PC-9 (cell line): ENCODE data around the gene TBC1D16. TPM values are rescaled to one million over a fixed set of nuclear protein-coding genes. Genes with fewer than 3 reads are reported as not detected.

Experiments
- BruUV-seq: library from RNA; stranded (reverse); fragments of 400-500 nt; replicated peaks from 2 replicates; lab custom pipeline; 2021; lab: Mats Ljungman, UMichigan
- CTCF ChIA-PET: fragments of 300-600 bp; sonication (Branson Sonifier 250); formaldehyde crosslinking; loops from one replicate; lab custom pipeline; 2022; ENCODE audit warnings: antibody characterized with exemption; lab: Charles Lee
- POLR2A ChIA-PET: fragments of 300-600 bp; sonication (Branson Sonifier 250); formaldehyde crosslinking; loops from one replicate; lab custom pipeline; 2022; ENCODE audit warnings: antibody characterized with exemption; ENCODE audit not compliant: unreplicated experiment; lab: Charles Lee
- DNase-seq, 2 experiments: peaks; one replicate each; pipeline versions ENCODE4 v3.0.0 to v3.0.0-alpha.2; 2015 to 2022; ENCODE audit warnings: mixed read lengths in 1 of 2
- H2AFZ ChIP-seq: fragments of 200-600 bp; sonication (generic); 2 replicates; pipeline ENCODE4 v1.8.1; 2017; ENCODE audit warnings: antibody characterized with exemption
- H3F3A ChIP-seq: fragments of 200-600 bp; sonication (generic); 2 replicates; pipeline ENCODE4 v1.8.1; 2017; ENCODE audit warnings: antibody characterized with exemption, mild to moderate bottlenecking, low read depth; ENCODE audit not compliant: insufficient read depth
- H3K27ac ChIP-seq: fragments of 200-600 bp; sonication (generic); 2 replicates; pipeline ENCODE4 v1.6.1; 2016; ENCODE audit warnings: mixed run types
- H3K27me3 ChIP-seq: fragments of 200-600 bp; sonication (generic); 2 replicates; pipeline ENCODE4 v1.6.1; 2016; ENCODE audit warnings: low read depth, mixed run types; ENCODE audit not compliant: insufficient read depth
- H3K36me3 ChIP-seq: fragments of 200-600 bp; sonication (generic); 2 replicates; pipeline ENCODE4 v1.6.1; 2016; ENCODE audit warnings: low read depth, mixed run types
- H3K4me1 ChIP-seq: fragments of 200-600 bp; sonication (generic); replicated peaks from 2 replicates; pipeline ENCODE4 v1.6.1; 2016; ENCODE audit warnings: mixed run types; ENCODE audit not compliant: insufficient read depth
- H3K4me2 ChIP-seq: fragments of 200-600 bp; sonication (generic); 2 replicates; pipeline ENCODE4 v1.6.1; 2017; ENCODE audit warnings: mixed run types
- H3K4me3 ChIP-seq: fragments of 200-600 bp; sonication (generic); 2 replicates; pipeline ENCODE4 v1.6.1; 2016; ENCODE audit warnings: mixed run types
- H3K79me2 ChIP-seq: fragments of 200-600 bp; sonication (generic); 2 replicates; pipeline ENCODE4 v1.6.1; 2017; ENCODE audit warnings: low read depth, mixed run types
- H3K9me2 ChIP-seq: fragments of 200-600 bp; sonication (generic); 2 replicates; pipeline ENCODE4 v1.8.1; 2017; ENCODE audit warnings: mild to moderate bottlenecking; ENCODE audit not compliant: insufficient read depth
- H3K9me3 ChIP-seq: fragments of 200-600 bp; sonication (generic); 2 replicates; pipeline ENCODE4 v1.8.1; 2016; ENCODE audit warnings: low read depth; ENCODE audit not compliant: insufficient read depth
- H4K20me1 ChIP-seq: fragments of 200-600 bp; sonication (generic); 2 replicates; pipeline ENCODE4 v1.8.1; 2017; ENCODE audit not compliant: insufficient read depth
- EZH2 ChIP-seq: fragments of 200-600 bp; sonication (generic); IDR thresholded peaks from 2 replicates; pipeline ENCODE4 v1.8.0; 2017; ENCODE audit warnings: antibody characterized with exemption, low read depth
- intact Hi-C: fragments of 100-400 bp; cut with micrococcal nuclease; formaldehyde crosslinking; loops from one replicate; pipeline ENCODE4 v1.10.0; 2022; ENCODE audit not compliant: unreplicated experiment
- total RNA-seq: library from RNA; stranded (reverse); gene quantifications from 2 replicates; pipeline ENCODE4 v1.2.3, GENCODE V29; 2021
- TF ChIP-seq, protein P1 (sequence below): fragments of 200-600 bp; sonication (generic); conservative IDR thresholded peaks from 2 replicates; pipeline ENCODE4 v1.6.1; 2017; ENCODE audit warnings: mixed run types, antibody characterized with exemption, mild to moderate bottlenecking, moderate library complexity

TBC1D16 gene
- total RNA-seq, 1 experiment from 2014 or later: 41.7 TPM

DNA sequence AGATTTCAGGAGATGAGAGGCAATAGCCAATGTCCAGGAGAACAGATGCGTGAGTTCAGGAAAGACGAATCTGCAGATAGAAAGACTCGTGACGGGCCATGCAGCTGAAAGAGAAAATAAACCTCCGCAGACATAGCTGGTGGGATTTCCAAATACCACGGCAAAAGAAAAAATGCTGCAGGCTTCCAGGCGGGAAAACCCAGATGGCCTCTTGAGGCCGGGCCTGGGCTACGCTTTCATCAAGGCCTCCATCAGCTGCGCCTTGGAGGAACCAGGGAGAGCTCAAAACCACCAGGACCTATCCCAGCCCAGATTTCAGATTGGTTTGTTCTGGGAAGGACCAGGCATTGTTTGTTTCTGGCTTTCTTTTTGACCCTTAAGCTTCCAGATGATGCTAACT is 17.4 kb upstream of the TBC1D16 start:
- H3K36me3 ChIP-seq: no peaks in the 10 kb centered on the region
- H2AFZ ChIP-seq: no peak overlapping the region
- ChIA-PET POLR2A (no interaction called here), CTCF (no interaction called here)
- no peak overlapping the region for H3K4me3 ChIP-seq
- no peak for DNase-seq
- H3K27ac ChIP-seq: no peak overlapping the region
- intact Hi-C loops: no loop called here
- no peaks in the 10 kb centered on the region for H4K20me1 ChIP-seq
- no peaks in the 10 kb centered on the region for H3F3A ChIP-seq
- no peaks in the 10 kb centered on the region for H3K9me2 ChIP-seq
- no peak overlapping the region for H3K4me2 ChIP-seq
- no peaks in the 10 kb centered on the region for H3K27me3 ChIP-seq
- BruUV-seq: no TSS peak
- no peaks in the 10 kb centered on the region for H3K4me1 ChIP-seq
- H3K79me2 ChIP-seq: no peaks in the 10 kb centered on the region
- no peaks in the 10 kb centered on the region for H3K9me3 ChIP-seq
- TF ChIP-seq EZH2: no peak
- TF ChIP-seq, protein P1, sequence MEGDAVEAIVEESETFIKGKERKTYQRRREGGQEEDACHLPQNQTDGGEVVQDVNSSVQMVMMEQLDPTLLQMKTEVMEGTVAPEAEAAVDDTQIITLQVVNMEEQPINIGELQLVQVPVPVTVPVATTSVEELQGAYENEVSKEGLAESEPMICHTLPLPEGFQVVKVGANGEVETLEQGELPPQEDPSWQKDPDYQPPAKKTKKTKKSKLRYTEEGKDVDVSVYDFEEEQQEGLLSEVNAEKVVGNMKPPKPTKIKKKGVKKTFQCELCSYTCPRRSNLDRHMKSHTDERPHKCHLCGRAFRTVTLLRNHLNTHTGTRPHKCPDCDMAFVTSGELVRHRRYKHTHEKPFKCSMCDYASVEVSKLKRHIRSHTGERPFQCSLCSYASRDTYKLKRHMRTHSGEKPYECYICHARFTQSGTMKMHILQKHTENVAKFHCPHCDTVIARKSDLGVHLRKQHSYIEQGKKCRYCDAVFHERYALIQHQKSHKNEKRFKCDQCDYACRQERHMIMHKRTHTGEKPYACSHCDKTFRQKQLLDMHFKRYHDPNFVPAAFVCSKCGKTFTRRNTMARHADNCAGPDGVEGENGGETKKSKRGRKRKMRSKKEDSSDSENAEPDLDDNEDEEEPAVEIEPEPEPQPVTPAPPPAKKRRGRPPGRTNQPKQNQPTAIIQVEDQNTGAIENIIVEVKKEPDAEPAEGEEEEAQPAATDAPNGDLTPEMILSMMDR: no peak

DNA sequence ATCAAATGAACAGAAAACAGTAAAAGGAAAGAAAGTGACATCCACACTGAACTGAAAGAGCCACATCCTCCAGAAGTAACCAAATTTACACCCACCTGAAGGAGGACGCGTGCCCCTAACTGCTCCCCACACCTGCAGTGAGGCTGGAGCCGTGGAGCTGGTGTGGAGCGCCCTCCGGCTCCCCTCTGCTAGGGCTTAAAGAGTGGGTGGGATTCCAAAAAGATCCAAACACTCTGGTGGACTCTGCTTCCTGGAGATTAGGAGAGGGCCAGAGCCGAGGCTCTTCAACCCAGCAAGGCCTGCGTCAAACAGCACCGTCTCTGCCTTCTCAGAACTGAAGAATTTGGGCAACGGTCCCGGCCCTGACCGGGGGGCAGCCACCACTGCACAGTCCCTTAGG is 16.0 kb upstream of the TBC1D16 start:
- Histone ChIP-seq H3K27me3 (no peaks in the 10 kb centered on the region), H2AFZ (no peak overlapping the region), H3K9me2 (no peaks in the 10 kb centered on the region), H3K4me1 (no peaks in the 10 kb centered on the region), H3K9me3 (no peaks in the 10 kb centered on the region), H3F3A (no peaks in the 10 kb centered on the region), H3K4me2 (no peak overlapping the region), H3K36me3 (no peaks in the 10 kb centered on the region), H3K4me3 (no peak overlapping the region), H3K79me2 (no peaks in the 10 kb centered on the region), H4K20me1 (no peaks in the 10 kb centered on the region), H3K27ac (no peak overlapping the region)
- TF ChIP-seq, protein P1: no peak
- no peak for TF ChIP-seq EZH2
- POLR2A ChIA-PET: no interaction called here
- intact Hi-C loops: no loop called here
- CTCF ChIA-PET: interaction anchor here (0.8 kb wide), 1 partner anchor 31 kb away, joined by 5 read pairs; no protein-coding TSS in a partner anchor
- no TSS peak for BruUV-seq
- no peak for DNase-seq

DNA sequence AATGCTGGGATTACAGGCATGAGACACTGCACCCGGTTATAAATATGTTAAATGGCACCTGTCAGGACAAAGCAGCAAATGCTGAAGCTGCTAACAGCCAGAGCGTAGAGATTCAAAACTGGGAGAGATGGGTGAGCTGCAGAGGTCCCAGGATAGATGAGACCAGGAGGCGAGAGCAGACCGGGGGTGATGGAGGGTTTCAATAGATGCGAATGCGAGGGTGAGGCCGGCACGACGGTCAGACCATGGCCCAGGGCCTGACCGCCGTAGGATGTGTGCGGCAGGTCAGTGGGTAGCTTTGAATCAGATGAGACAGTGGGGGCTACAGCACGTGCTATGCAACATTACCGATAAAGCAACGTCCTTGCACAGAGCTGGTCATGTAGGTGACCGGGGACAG is 15.0 kb upstream of the TBC1D16 start:
- no peaks in the 10 kb centered on the region for H3K9me3 ChIP-seq
- H3K36me3 ChIP-seq: no peaks in the 10 kb centered on the region
- no peak overlapping the region for H3K27ac ChIP-seq
- no TSS peak for BruUV-seq
- ChIA-PET POLR2A (no interaction called here), CTCF (no interaction called here)
- no peaks in the 10 kb centered on the region for H4K20me1 ChIP-seq
- H3K4me3 ChIP-seq: no peak overlapping the region
- H3F3A ChIP-seq: no peaks in the 10 kb centered on the region
- no peak overlapping the region for H3K4me2 ChIP-seq
- no peaks in the 10 kb centered on the region for H3K9me2 ChIP-seq
- no peak overlapping the region for H2AFZ ChIP-seq
- no peaks in the 10 kb centered on the region for H3K79me2 ChIP-seq
- no peaks in the 10 kb centered on the region for H3K4me1 ChIP-seq
- TF ChIP-seq, protein P1: no peak
- intact Hi-C loops: no loop called here
- DNase-seq: no peak
- H3K27me3 ChIP-seq: no peaks in the 10 kb centered on the region
